Body of pancreas (tissue), 4 donors: Measurements from ENCODE around the gene INSYN2B. TPM values are rescaled to one million over a fixed set of nuclear protein-coding genes. Genes with fewer than 3 reads are reported as not detected.

Experiments used
- ATAC-seq: fragments of 150-250 bp; one replicate; pipeline ENCODE4 v1.9.1; 2016
- DNase-seq, 4 donors: peaks; one replicate each; pipeline ENCODE4 v3.0.0-alpha.2; 2019
- H3K27ac ChIP-seq, 4 donors: fragments of 200-600 bp; sonication (generic); 1 replicate in 3 of 4; 2 replicates in 1 of 4; pipeline versions ENCODE4 v1.5.1 to v1.6.1; 2016 to 2019; ENCODE audit warnings: mild to moderate bottlenecking in 1 of 4, mixed read lengths in 1 of 4, moderate library complexity in 1 of 4
- H3K27me3 ChIP-seq, 2 donors: fragments of 200-600 bp; sonication (generic); one replicate each; pipeline ENCODE4 v1.6.0; 2016; ENCODE audit warnings: mild to moderate bottlenecking in 1 of 2
- H3K36me3 ChIP-seq, 2 donors: fragments of 200-600 bp; sonication (generic); replicated peaks in 1 of 2; 2 replicates each; pipeline ENCODE4 v1.5.1; 2016; ENCODE audit warnings: low read depth in 2 of 2; ENCODE audit not compliant: insufficient read depth in 1 of 2
- H3K4me1 ChIP-seq: fragments of 200-600 bp; sonication (generic); one replicate; pipeline ENCODE4 v1.6.0; 2016
- H3K4me3 ChIP-seq, 2 donors: fragments of 200-600 bp; sonication (generic); 1 replicate in 1 of 2; 2 replicates in 1 of 2; pipeline ENCODE4 v1.5.1; 2016 to 2019
- H3K9me3 ChIP-seq, 3 donors: fragments of 200-600 bp; sonication (generic); 1 replicate in 2 of 3; 2 replicates in 1 of 3; pipeline ENCODE4 v1.5.1; 2016
- CTCF ChIP-seq, 7 experiments: fragments of 450-650 bp in 4 of 7; fragments of 200-600 bp in 3 of 7; sonication (generic) in 3 of 7; IDR thresholded peaks; one replicate each; pipeline ENCODE4 v1.5.1; 2016 to 2019; ENCODE audit warnings: antibody characterized with exemption in 7 of 7
- POLR2A ChIP-seq, 3 donors: fragments of 450-650 bp; IDR thresholded peaks; one replicate each; pipeline ENCODE4 v1.6.1; 2016; ENCODE audit warnings: antibody characterized with exemption in 3 of 3, mild to moderate bottlenecking in 2 of 3
- WGBS, 2 donors: methylation state at CpG; one replicate each; pipeline ENCODE4 v1.1.5; 2017; 5-methylcytosine and 5-hydroxymethylcytosine counted together
- intact Hi-C: fragments of 100-400 bp; cut with DNase I; formaldehyde crosslinking; loops from one replicate; pipeline ENCODE4 v1.15.1; 2023
- total RNA-seq, 2 donors: library from RNA; depleted of rRNA; stranded (reverse); fragments of >200 nt; gene quantifications; one replicate each; pipeline ENCODE4 v1.1.0, GENCODE V29; 2016

INSYN2B gene
- total RNA-seq, 2 donors from 2014 or later, result not detected

GRCh38 chr5:169908864-169909263, 71.4 kb downstream of the INSYN2B start:
- H3K36me3 ChIP-seq, result no peaks in the 10 kb centered on the region
- no peak overlapping the region for H3K27ac ChIP-seq
- no peaks in the 10 kb centered on the region for H3K9me3 ChIP-seq
- TF ChIP-seq POLR2A (IDR thresholded peaks at IDR 0.05), result no peak
- TF ChIP-seq CTCF (IDR thresholded peaks at IDR 0.05), result no peak
- H3K27me3 ChIP-seq, result no peaks in the 10 kb centered on the region
- DNase-seq (no peak), ATAC-seq (no peak)
- H3K4me3 ChIP-seq, result no peak overlapping the region
- no peaks in the 10 kb centered on the region for H3K4me1 ChIP-seq
- intact Hi-C loops, result no loop called here
- WGBS, 2 donors, result 43 to 64% methylated on average over 1 of the region's 1 CpG

GRCh38 chr5:169906745-169907649, 73.3 kb downstream of the INSYN2B start:
- no peak overlapping the region for H3K27ac ChIP-seq
- intact Hi-C loops, result no loop called here
- DNase-seq (no peak), ATAC-seq (peak; percentile 18)
- H3K9me3 ChIP-seq, result no peaks in the 10 kb centered on the region
- 65 to 74% methylated on average over 8 of the region's 8 CpGs for WGBS, 2 donors
- TF ChIP-seq CTCF (IDR thresholded peaks at IDR 0.05) (no peak), POLR2A (IDR thresholded peaks at IDR 0.05) (no peak)
- no peak overlapping the region for H3K4me3 ChIP-seq
- no peaks in the 10 kb centered on the region for H3K4me1 ChIP-seq
- no peaks in the 10 kb centered on the region for H3K27me3 ChIP-seq
- H3K36me3 ChIP-seq, result no peaks in the 10 kb centered on the region

- intact Hi-C loops, result no loop called here
- H3K27ac ChIP-seq, result no peak overlapping the region
- DNase-seq, result no peak
- H3K4me3 ChIP-seq, result no peak overlapping the region
- H3K4me1 ChIP-seq, result no peaks in the 10 kb centered on the region
- H3K36me3 ChIP-seq, result no peaks in the 10 kb centered on the region
- H3K27me3 ChIP-seq, result no peaks in the 10 kb centered on the region
- TF ChIP-seq CTCF (IDR thresholded peaks at IDR 0.05), result no peak
- TF ChIP-seq POLR2A (IDR thresholded peaks at IDR 0.05), result no peak
- no peak for ATAC-seq
- H3K9me3 ChIP-seq, result no peaks in the 10 kb centered on the region
- 78 to 84% methylated on average over 1 of the region's 1 CpG for WGBS, 2 donors
Measured at GRCh38 chr5:169905017-169905416, 75.3 kb downstream of the INSYN2B start.

GRCh38 chr5:169904508-169904907, 75.8 kb downstream of the INSYN2B start:
- no peaks in the 10 kb centered on the region for H3K36me3 ChIP-seq
- H3K27ac ChIP-seq, result no peak overlapping the region
- no peak for TF ChIP-seq POLR2A (IDR thresholded peaks at IDR 0.05)
- DNase-seq (no peak), ATAC-seq (no peak)
- H3K4me3 ChIP-seq, result no peak overlapping the region
- H3K4me1 ChIP-seq, result no peaks in the 10 kb centered on the region
- intact Hi-C loops, result no loop called here
- WGBS, 2 donors, result 47 to 59% methylated on average over 5 of the region's 5 CpGs
- H3K9me3 ChIP-seq, result no peaks in the 10 kb centered on the region
- no peaks in the 10 kb centered on the region for H3K27me3 ChIP-seq

GRCh38 chr5:169904059-169904458, 76.2 kb downstream of the INSYN2B start:
- WGBS, 2 donors, result 59 to 78% methylated on average over 2 of the region's 2 CpGs
- ATAC-seq, result no peak
- no peaks in the 10 kb centered on the region for H3K4me1 ChIP-seq
- no peaks in the 10 kb centered on the region for H3K9me3 ChIP-seq
- intact Hi-C loops, result no loop called here
- no peaks in the 10 kb centered on the region for H3K36me3 ChIP-seq
- TF ChIP-seq CTCF (IDR thresholded peaks at IDR 0.05) (no peak), POLR2A (IDR thresholded peaks at IDR 0.05) (no peak)
- H3K4me3 ChIP-seq, result no peak overlapping the region
- H3K27me3 ChIP-seq, result no peaks in the 10 kb centered on the region
- DNase-seq, result no peak
- no peak overlapping the region for H3K27ac ChIP-seq
